Natural killer cell (primary cell): ENCODE measurements around the gene CLCN2. TPM values are rescaled to one million over a fixed set of nuclear protein-coding genes. Genes with fewer than 3 reads are reported as not detected.

Experiments used
- ATAC-seq, 3 donors: fragments of 150-1000 bp in 2 of 3; fragments of 200-7000 bp in 1 of 3; cut with Tn5 transposase; 1 replicate in 1 of 3; 2 replicates in 2 of 3; pipeline ENCODE4 v1.10.0; 2021; ENCODE audit warnings: mild to moderate bottlenecking in 2 of 3, moderate library complexity in 2 of 3
- DNase-seq, 2 donors: peaks; one replicate each; pipeline versions ENCODE4 v3.0.0 to v3.0.0-alpha.2; 2013 to 2021; ENCODE audit warnings: mixed read lengths in 1 of 2
- H3K27ac ChIP-seq: one replicate; pipeline ENCODE4 v1.5.1; 2013; ENCODE audit warnings: mild to moderate bottlenecking, low read length
- H3K27me3 ChIP-seq: one replicate; pipeline ENCODE4 v1.6.1; 2013; ENCODE audit warnings: low read length; ENCODE audit not compliant: control insufficient read depth, insufficient read depth
- H3K36me3 ChIP-seq: one replicate; pipeline ENCODE4 v1.6.1; 2013; ENCODE audit warnings: low read length; ENCODE audit not compliant: control insufficient read depth, insufficient read depth
- H3K4me1 ChIP-seq: one replicate; pipeline ENCODE4 v1.6.1; 2013; ENCODE audit warnings: low read length; ENCODE audit not compliant: control insufficient read depth, insufficient read depth
- H3K4me3 ChIP-seq: one replicate; pipeline ENCODE4 v1.5.1; 2013; ENCODE audit warnings: low read length
- H3K9me3 ChIP-seq: one replicate; pipeline ENCODE4 v1.6.1; 2013; ENCODE audit warnings: low read length; ENCODE audit not compliant: control insufficient read depth, insufficient read depth
- H3K27ac Mint-ChIP-seq, 2 donors: one replicate each; pipeline ENCODE4 v1.8.0; 2022; ENCODE audit warnings: mild to moderate bottlenecking in 2 of 2, mixed read lengths in 2 of 2, moderate library complexity in 1 of 2
- H3K27me3 Mint-ChIP-seq, 2 donors: one replicate each; pipeline ENCODE4 v1.8.0; 2022; ENCODE audit warnings: low read depth in 2 of 2, mixed read lengths in 2 of 2
- H3K36me3 Mint-ChIP-seq: one replicate; pipeline ENCODE4 v1.8.0; 2022; ENCODE audit warnings: mixed read lengths
- H3K4me1 Mint-ChIP-seq, 2 donors: one replicate each; pipeline ENCODE4 v1.8.0; 2022; ENCODE audit warnings: mixed read lengths in 2 of 2
- H3K4me3 Mint-ChIP-seq: one replicate; pipeline ENCODE4 v1.8.0; 2022; ENCODE audit warnings: mild to moderate bottlenecking, moderate library complexity, mixed read lengths
- H3K9me3 Mint-ChIP-seq, 2 donors: one replicate each; pipeline ENCODE4 v1.8.0; 2022; ENCODE audit warnings: mixed read lengths in 2 of 2
- CTCF ChIP-seq: fragments of 200-600 bp; IDR thresholded peaks from one replicate; pipeline ENCODE4 v1.8.0; 2022; ENCODE audit warnings: antibody characterized with exemption
- WGBS: methylation state at CpG from one replicate; pipeline ENCODE4 v1.1.7; 2013; ENCODE audit warnings: missing lambda C conversion rate; ENCODE audit not compliant: insufficient coverage; 5-methylcytosine and 5-hydroxymethylcytosine counted together
- intact Hi-C: fragments of 100-400 bp; cut with micrococcal nuclease; formaldehyde crosslinking; loops from one replicate; pipeline ENCODE4 v1.14.2; 2022
- total RNA-seq, 4 donors: library from RNA; stranded (reverse); fragments of 120-200 nt in 1 of 4; gene quantifications; one replicate each; pipeline versions ENCODE4 v1.2.3 to v1.2.4, GENCODE V29; 2013 to 2022

CLCN2 gene
- total RNA-seq, 3 donors from 2014 or later (not counting 1 experiment from before 2014, with no cell fraction given) = 7.8 to 8.2 (median 8.1) TPM

GRCh38 chr3:184335661-184336546 lies 25.5 kb downstream of the CLCN2 start:
- Mint-ChIP-seq H3K4me3 (peak overlapping the region; percentile 90), H3K4me1 (peaks cover 17 to 41% of the 10 kb centered on the region in 2 donors), H3K27me3 (peaks cover 0 to 7% of the 10 kb centered on the region in 2 donors), H3K36me3 (peaks cover 8% of the 10 kb centered on the region), H3K27ac (peak overlapping the region; percentile 78 to 80), H3K9me3 (no peaks in the 10 kb centered on the region)
- Histone ChIP-seq H3K36me3 (peaks cover 40% of the 10 kb centered on the region), H3K4me1 (peaks cover 23% of the 10 kb centered on the region), H3K27ac (peak overlapping the region; percentile 97), H3K9me3 (no peaks in the 10 kb centered on the region), H3K27me3 (no peaks in the 10 kb centered on the region), H3K4me3 (peak overlapping the region; percentile 51)
- TF ChIP-seq CTCF = no peak
- intact Hi-C loops = loop anchor here (1.0 to 2.0 kb wide), 2 partner anchors 15 to 27 kb away; no protein-coding TSS in a partner anchor
- DNase-seq = peak; percentile 94
- 2% methylated on average over 77 of the region's 77 CpGs for WGBS
- ATAC-seq = peak; percentile 77 to 88 (median 83)

- Mint-ChIP-seq H3K27me3 (peaks cover 0 to 7% of the 10 kb centered on the region in 2 donors), H3K4me1 (peaks cover 17 to 37% of the 10 kb centered on the region in 2 donors), H3K9me3 (no peaks in the 10 kb centered on the region), H3K4me3 (peak overlapping the region; percentile 90), H3K36me3 (peaks cover 8% of the 10 kb centered on the region), H3K27ac (peak overlapping the region; percentile 78 to 80)
- Histone ChIP-seq H3K9me3 (no peaks in the 10 kb centered on the region), H3K4me3 (peak overlapping the region; percentile 51), H3K36me3 (peaks cover 44% of the 10 kb centered on the region), H3K27me3 (no peaks in the 10 kb centered on the region), H3K27ac (peak overlapping the region; percentile 97), H3K4me1 (peaks cover 23% of the 10 kb centered on the region)
- no peak for TF ChIP-seq CTCF
- WGBS = 78% methylated on average over 4 of the region's 4 CpGs
- intact Hi-C loops = loop anchor here (1.0 to 2.0 kb wide), 2 partner anchors 14 to 28 kb away; no protein-coding TSS in a partner anchor
- DNase-seq (no peak), ATAC-seq (peak in 1 of 3 donors; percentile 5)
Measured at GRCh38 chr3:184335291-184335660, 26.1 kb downstream of the CLCN2 start.

GRCh38 chr3:184334470-184335158 lies 26.8 kb downstream of the CLCN2 start:
- H3K4me3 ChIP-seq = no peak overlapping the region
- ATAC-seq (peak in 2 of 3 donors; percentile 39 to 40), DNase-seq (peak in 1 of 2 donors; percentile 53)
- WGBS = 79% methylated on average over 14 of the region's 15 CpGs
- peaks cover 23% of the 10 kb centered on the region for H3K4me1 ChIP-seq
- H3K9me3 ChIP-seq = no peaks in the 10 kb centered on the region
- intact Hi-C loops = loop anchor here (1.0 to 2.0 kb wide), 2 partner anchors 14 to 29 kb away; no protein-coding TSS in a partner anchor
- H3K27ac ChIP-seq = peak overlapping the region; percentile 97
- peaks cover 17 to 37% of the 10 kb centered on the region in 2 donors for H3K4me1 Mint-ChIP-seq
- peak overlapping the region; percentile 78 to 80 for H3K27ac Mint-ChIP-seq
- H3K36me3 Mint-ChIP-seq = peaks cover 11% of the 10 kb centered on the region
- peak overlapping the region; percentile 90 for H3K4me3 Mint-ChIP-seq
- peaks cover 0 to 7% of the 10 kb centered on the region in 2 donors for H3K27me3 Mint-ChIP-seq
- peaks cover 48% of the 10 kb centered on the region for H3K36me3 ChIP-seq
- H3K27me3 ChIP-seq = no peaks in the 10 kb centered on the region
- H3K9me3 Mint-ChIP-seq = no peaks in the 10 kb centered on the region
- no peak for TF ChIP-seq CTCF
